Peyer's patch (tissue), 4 donors: Measurements from ENCODE around the gene RYK. TPM values are rescaled to one million over a fixed set of nuclear protein-coding genes. Genes with fewer than 3 reads are reported as not detected.

ENCODE experiments used
- total RNA-seq, 4 donors: library from RNA; depleted of rRNA; stranded (reverse); fragments of >200 nt; gene quantifications; one replicate each; pipeline ENCODE4 v1.1.0, GENCODE V29; 2016

The RYK gene
- total RNA-seq, 4 donors from 2014 or later: 24.3 to 71.4 (median 38.2) TPM

Other genes starting within 250 kb of the RYK start
- 10 to 100 TPM; 15.0 to 33.0 (median 19.2) TPM for gene SLCO2A1, start 220.9 kb downstream of the RYK start, total RNA-seq
- 10 to 100 TPM; 20.3 to 72.8 (median 31.6) TPM for gene AMOTL2, start 123.6 kb upstream of the RYK start, total RNA-seq
- 10 to 100 TPM; 24.5 to 50.3 (median 39.9) TPM for gene ANAPC13, start 235.1 kb upstream of the RYK start, total RNA-seq
- 10 to 100 TPM; 13.3 to 67.7 (median 19.6) TPM for gene CEP63, start 235.2 kb upstream of the RYK start, total RNA-seq